Muscle layer of colon (tissue), 2 donors: Measurements from ENCODE around the gene RAP2B.
"Not testable (repeated sequence)": the region's sequence is repeated elsewhere in the genome, so short reads cannot be mapped to it uniquely, and the experiment has no call there.

Source experiments
- H3K27ac ChIP-seq: one replicate; pipeline ENCODE4 v1.7.0; 2013; ENCODE audit warnings: low read depth, mild to moderate bottlenecking, low read length, moderate library complexity
- H3K27me3 ChIP-seq, 2 donors: one replicate each; pipeline ENCODE4 v1.7.0; 2013; ENCODE audit warnings: low read length in 2 of 2, mild to moderate bottlenecking in 2 of 2; ENCODE audit not compliant: insufficient read depth in 2 of 2, control insufficient read depth in 1 of 2
- H3K36me3 ChIP-seq: one replicate; pipeline ENCODE4 v1.7.0; 2013; ENCODE audit warnings: mild to moderate bottlenecking, low read length; ENCODE audit not compliant: insufficient read depth
- H3K4me1 ChIP-seq: one replicate; pipeline ENCODE4 v1.7.0; 2013; ENCODE audit warnings: mild to moderate bottlenecking, low read length; ENCODE audit not compliant: insufficient read depth
- H3K4me3 ChIP-seq, 2 donors: one replicate each; pipeline ENCODE4 v1.7.0; 2013; ENCODE audit warnings: low read length in 2 of 2, low read depth in 1 of 2, mild to moderate bottlenecking in 1 of 2, moderate library complexity in 1 of 2
- H3K9ac ChIP-seq: one replicate; pipeline ENCODE4 v1.7.0; 2013; ENCODE audit warnings: low read length
- H3K9me3 ChIP-seq: one replicate; pipeline ENCODE4 v1.7.0; 2013; ENCODE audit warnings: mild to moderate bottlenecking, low read length
- donor health status: abdominal sarcoma.
- donor health status: Adenocarcinoma of cecum.

RAP2B gene

GRCh38 chr3:153161714-153162512, at the start of gene RAP2B:
Gene RAP2B (plus strand): TSS chr3:153162226. CDS start chr3:153162694, 468 bp downstream.
- Histone ChIP-seq H3K27me3 (no peaks in the 10 kb centered on the region), H3K27ac (peak within 1 kb of the TSS; percentile 98), H3K9ac (peak within 1 kb of the TSS; percentile 67), H3K4me3 (peak within 1 kb of the TSS; percentile 95 to 99), H3K36me3 (no peaks in the 10 kb centered on the region), H3K9me3 (no peaks in the 10 kb centered on the region), H3K4me1 (peaks cover 18% of the 10 kb centered on the region)

- Histone ChIP-seq H3K9ac (no peak overlapping the region), H3K27me3 (no peaks in the 10 kb centered on the region), H3K36me3 (no peaks in the 10 kb centered on the region), H3K4me3 (no peak overlapping the region), H3K4me1 (no peaks in the 10 kb centered on the region), H3K9me3 (no peaks in the 10 kb centered on the region), H3K27ac (no peak overlapping the region)
Measured at GRCh38 chr3:153113541-153113940, 48.5 kb upstream of the RAP2B start.

DNA sequence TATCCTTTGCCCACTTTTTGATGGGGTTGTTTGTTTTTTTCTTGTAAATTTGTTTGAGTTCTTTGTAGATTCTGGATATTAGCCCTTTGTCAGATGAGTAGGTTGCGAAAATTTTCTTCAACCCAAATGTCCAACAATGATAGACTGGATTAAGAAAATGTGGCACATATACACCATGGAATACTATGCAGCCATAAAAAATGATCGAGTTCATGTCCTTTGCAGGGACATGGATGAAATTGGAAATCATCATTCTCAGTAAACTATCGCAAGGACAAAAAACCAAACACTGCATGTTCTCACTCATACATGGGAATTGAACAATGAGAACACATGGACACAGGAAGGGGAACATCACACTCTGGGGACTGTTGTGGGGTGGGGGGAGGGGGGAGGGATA, 47.8 kb upstream of the RAP2B start:
- H3K27me3 ChIP-seq, H3K9ac ChIP-seq, H3K27ac ChIP-seq: not testable (repeated sequence)

GRCh38 chr3:153115326-153115725, 46.7 kb upstream of the RAP2B start:
- H3K27ac ChIP-seq: no peak overlapping the region
- H3K4me3 ChIP-seq: no peak overlapping the region

More for the DNA sequence above, 47.8 kb upstream of the RAP2B start:
- H3K4me1 ChIP-seq, H3K36me3 ChIP-seq, H3K9me3 ChIP-seq, H3K4me3 ChIP-seq: not testable (repeated sequence)

GRCh38 chr3:153127788-153128187, 34.2 kb upstream of the RAP2B start:
- no peak overlapping the region for H3K4me3 ChIP-seq
- no peaks in the 10 kb centered on the region for H3K9me3 ChIP-seq
- H3K4me1 ChIP-seq: no peaks in the 10 kb centered on the region
- no peaks in the 10 kb centered on the region for H3K36me3 ChIP-seq
- no peak overlapping the region for H3K27ac ChIP-seq
- no peak overlapping the region for H3K9ac ChIP-seq
- H3K27me3 ChIP-seq: no peaks in the 10 kb centered on the region

More at GRCh38 chr3:153115326-153115725, 46.7 kb upstream of the RAP2B start:
- no peaks in the 10 kb centered on the region for H3K9me3 ChIP-seq
- no peaks in the 10 kb centered on the region for H3K4me1 ChIP-seq
- no peak overlapping the region for H3K9ac ChIP-seq
- H3K27me3 ChIP-seq: no peaks in the 10 kb centered on the region
- no peaks in the 10 kb centered on the region for H3K36me3 ChIP-seq

GRCh38 chr3:153129426-153129825, 32.6 kb upstream of the RAP2B start:
- Histone ChIP-seq H3K27me3 (no peaks in the 10 kb centered on the region), H3K27ac (no peak overlapping the region)

GRCh38 chr3:153129866-153130265, 32.2 kb upstream of the RAP2B start:
- no peaks in the 10 kb centered on the region for H3K9me3 ChIP-seq

More at GRCh38 chr3:153129426-153129825, 32.6 kb upstream of the RAP2B start:
- Histone ChIP-seq H3K36me3 (no peaks in the 10 kb centered on the region), H3K4me1 (no peaks in the 10 kb centered on the region), H3K4me3 (no peak overlapping the region), H3K9ac (no peak overlapping the region), H3K9me3 (no peaks in the 10 kb centered on the region)

GRCh38 chr3:153130312-153130977, 31.6 kb upstream of the RAP2B start:
- Histone ChIP-seq H3K36me3 (no peaks in the 10 kb centered on the region), H3K9ac (no peak overlapping the region), H3K9me3 (no peaks in the 10 kb centered on the region), H3K27me3 (no peaks in the 10 kb centered on the region), H3K27ac (no peak overlapping the region), H3K4me1 (no peaks in the 10 kb centered on the region), H3K4me3 (no peak overlapping the region)

More at GRCh38 chr3:153129866-153130265, 32.2 kb upstream of the RAP2B start:
- H3K27me3 ChIP-seq: no peaks in the 10 kb centered on the region
- H3K4me1 ChIP-seq: no peaks in the 10 kb centered on the region
- no peaks in the 10 kb centered on the region for H3K36me3 ChIP-seq
- H3K4me3 ChIP-seq: no peak overlapping the region
- no peak overlapping the region for H3K9ac ChIP-seq
- H3K27ac ChIP-seq: no peak overlapping the region

GRCh38 chr3:153137626-153138025, 24.4 kb upstream of the RAP2B start:
- Histone ChIP-seq H3K9me3 (no peaks in the 10 kb centered on the region), H3K4me1 (no peaks in the 10 kb centered on the region), H3K27ac (no peak overlapping the region)

GRCh38 chr3:153138276-153139210, 23.5 kb upstream of the RAP2B start:
- Histone ChIP-seq H3K36me3 (no peaks in the 10 kb centered on the region), H3K4me1 (no peaks in the 10 kb centered on the region), H3K9ac (no peak overlapping the region), H3K4me3 (no peak overlapping the region), H3K27me3 (no peaks in the 10 kb centered on the region), H3K9me3 (no peaks in the 10 kb centered on the region), H3K27ac (no peak overlapping the region)

More at GRCh38 chr3:153137626-153138025, 24.4 kb upstream of the RAP2B start:
- H3K9ac ChIP-seq: no peak overlapping the region
- no peak overlapping the region for H3K4me3 ChIP-seq
- no peaks in the 10 kb centered on the region for H3K36me3 ChIP-seq
- H3K27me3 ChIP-seq: no peaks in the 10 kb centered on the region

GRCh38 chr3:153142961-153143360, 19.1 kb upstream of the RAP2B start:
- no peak overlapping the region for H3K4me3 ChIP-seq
- no peaks in the 10 kb centered on the region for H3K36me3 ChIP-seq

More at GRCh38 chr3:153142961-153143360, 19.1 kb upstream of the RAP2B start:
- Histone ChIP-seq H3K9ac (no peak overlapping the region), H3K4me1 (no peaks in the 10 kb centered on the region), H3K27ac (no peak overlapping the region), H3K9me3 (no peaks in the 10 kb centered on the region), H3K27me3 (no peaks in the 10 kb centered on the region)
